ENCODE data around the gene THEM5. TPM values are rescaled to one million over a fixed set of nuclear protein-coding genes. Genes with fewer than 3 reads are reported as not detected.

The THEM5 gene
- total RNA-seq, 4 donors from 2014 or later: not detected

- H3K36me3 ChIP-seq: peaks cover 6 to 26% of the 10 kb centered on the region in 2 donors
- H3K27ac ChIP-seq: no peak overlapping the region
- no peaks in the 10 kb centered on the region for H3K4me1 ChIP-seq
- intact Hi-C loops (cut with DNase I): no loop called here
- H3K4me3 ChIP-seq (replicated peaks in 1 of 3): no peak overlapping the region
- H3K27me3 ChIP-seq: no peaks in the 10 kb centered on the region
- 77 to 86% methylated on average over 7 to 10 of the region's 12 CpGs for WGBS, 2 donors
- no peak for DNase-seq
- H3K9me3 ChIP-seq: no peaks in the 10 kb centered on the region
- TF ChIP-seq CTCF (IDR thresholded peaks at IDR 0.05) (no peak), POLR2A (IDR thresholded peaks at IDR 0.05) (no peak)
These were observed 40.1 kb downstream of the THEM5 start for GRCh38 chr1:151813271-151813977.

GRCh38 chr1:151811181-151811580 lies 42.3 kb downstream of the THEM5 start:
- no peak overlapping the region for H3K4me3 ChIP-seq (replicated peaks in 1 of 3)
- no peaks in the 10 kb centered on the region for H3K4me1 ChIP-seq
- TF ChIP-seq CTCF (IDR thresholded peaks at IDR 0.05) (no peak), POLR2A (IDR thresholded peaks at IDR 0.05) (no peak)
- intact Hi-C loops (cut with DNase I): no loop called here
- no peak overlapping the region for H3K27ac ChIP-seq
- DNase-seq: no peak
- H3K9me3 ChIP-seq: no peaks in the 10 kb centered on the region
- no peaks in the 10 kb centered on the region for H3K27me3 ChIP-seq
- H3K36me3 ChIP-seq: peaks cover 6 to 22% of the 10 kb centered on the region in 2 donors
- 89 to 93% methylated on average over 9 of the region's 9 CpGs for WGBS, 2 donors

GRCh38 chr1:151809985-151810556 lies 43.4 kb downstream of the THEM5 start:
- 98% methylated on average over 1 of the region's 1 CpG for WGBS, 2 donors

DNA sequence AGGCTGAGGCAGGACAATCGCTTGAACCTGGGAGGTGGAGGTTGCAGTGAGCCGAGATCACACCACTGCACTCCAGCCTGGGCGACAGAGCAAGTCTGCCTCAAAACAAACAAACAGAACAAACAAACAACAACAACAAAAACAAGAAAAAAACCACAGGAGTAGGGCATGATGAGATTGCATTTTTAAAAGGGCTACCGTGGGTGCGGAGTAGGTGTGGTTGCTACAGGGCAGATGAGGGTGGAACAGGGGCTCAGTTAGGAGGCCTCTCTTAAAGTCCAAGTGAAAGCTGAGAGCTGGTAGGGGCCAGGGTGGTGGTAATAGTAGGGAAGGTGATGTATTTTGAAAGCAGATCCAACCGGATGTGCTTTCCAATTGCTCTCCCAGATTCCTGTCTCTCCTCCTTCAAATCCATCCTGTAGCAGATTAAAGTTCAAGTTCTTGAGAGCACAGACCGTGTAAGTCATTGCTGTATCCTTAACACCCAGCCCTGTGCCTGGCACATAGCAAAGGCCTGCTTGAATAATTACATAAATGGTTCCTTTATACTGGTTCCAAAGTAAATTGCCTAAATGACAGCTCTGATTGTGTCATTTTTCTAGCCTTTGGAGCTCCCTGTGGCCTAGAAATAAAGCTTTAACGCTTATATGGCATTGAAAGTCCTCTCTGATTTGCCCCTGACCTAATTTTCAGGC lies 44.1 kb downstream of the THEM5 start:
- intact Hi-C loops (cut with DNase I): no loop called here
- TF ChIP-seq CTCF (IDR thresholded peaks at IDR 0.05) (no peak), POLR2A (IDR thresholded peaks at IDR 0.05) (no peak)

More at GRCh38 chr1:151809985-151810556, 43.4 kb downstream of the THEM5 start:
- no peak for DNase-seq
- Histone ChIP-seq H3K27me3 (no peaks in the 10 kb centered on the region), H3K9me3 (no peaks in the 10 kb centered on the region), H3K4me1 (no peaks in the 10 kb centered on the region), H3K36me3 (peaks cover 3 to 15% of the 10 kb centered on the region in 2 donors), H3K27ac (no peak overlapping the region), H3K4me3 (replicated peaks in 1 of 3) (no peak overlapping the region)
- no peak for TF ChIP-seq CTCF (IDR thresholded peaks at IDR 0.05)
- TF ChIP-seq POLR2A (IDR thresholded peaks at IDR 0.05): no peak
- intact Hi-C loops (cut with DNase I): no loop called here

GRCh38 chr1:151807766-151808165 lies 45.7 kb downstream of the THEM5 start:
- DNase-seq: no peak
- intact Hi-C loops (cut with DNase I): no loop called here
- Histone ChIP-seq H3K27me3 (no peaks in the 10 kb centered on the region), H3K4me1 (no peaks in the 10 kb centered on the region), H3K36me3 (peaks cover 0 to 5% of the 10 kb centered on the region in 2 donors), H3K9me3 (no peaks in the 10 kb centered on the region), H3K27ac (no peak overlapping the region), H3K4me3 (replicated peaks in 1 of 3) (no peak overlapping the region)
- TF ChIP-seq CTCF (IDR thresholded peaks at IDR 0.05) (no peak), POLR2A (IDR thresholded peaks at IDR 0.05) (no peak)
- WGBS, 2 donors: 74 to 91% methylated on average over 1 of the region's 1 CpG

More for the DNA sequence above, 44.1 kb downstream of the THEM5 start:
- 82 to 83% methylated on average over 7 to 8 of the region's 8 CpGs for WGBS, 2 donors
- no peaks in the 10 kb centered on the region for H3K9me3 ChIP-seq
- no peak overlapping the region for H3K27ac ChIP-seq
- H3K36me3 ChIP-seq: peaks cover 0 to 8% of the 10 kb centered on the region in 2 donors
- no peak for DNase-seq
- H3K4me3 ChIP-seq (replicated peaks in 1 of 3): no peak overlapping the region
- H3K4me1 ChIP-seq: no peaks in the 10 kb centered on the region
- no peaks in the 10 kb centered on the region for H3K27me3 ChIP-seq
